K562 (cell line): ENCODE data around the gene RBM18. TPM values are rescaled to one million over a fixed set of nuclear protein-coding genes. Genes with fewer than 3 reads are reported as not detected.

ENCODE experiments used
- FOXA1 ChIP-seq: fragments of 450-650 bp; IDR thresholded peaks from 2 replicates; pipeline ENCODE4 v1.6.1; 2016; ENCODE audit warnings: mild to moderate bottlenecking, borderline replicate concordance
- MCM3 ChIP-seq: fragments of 450-650 bp; IDR thresholded peaks from 2 replicates; pipeline ENCODE4 v1.6.1; 2016
- MGA ChIP-seq: fragments of 450-650 bp; IDR thresholded peaks from 2 replicates; pipeline ENCODE4 v1.6.1; 2016; ENCODE audit warnings: mild to moderate bottlenecking, moderate library complexity
- NEUROD1 ChIP-seq: fragments of 150-350 bp; IDR thresholded peaks from 2 replicates; pipeline ENCODE4 v1.6.1; 2014; ENCODE audit warnings: borderline replicate concordance, low read length, low read depth; ENCODE audit not compliant: partially characterized antibody
- NR2F6 ChIP-seq: fragments of 450-650 bp; formaldehyde crosslinking; IDR thresholded peaks from 2 replicates; pipeline ENCODE4 v1.4.0; 2020; ENCODE audit warnings: mild to moderate bottlenecking
- TAL1 ChIP-seq: fragments of 450-650 bp; IDR thresholded peaks from 2 replicates; pipeline ENCODE4 v1.6.1; 2016; ENCODE audit warnings: mild to moderate bottlenecking
- ZNF431 ChIP-seq: sonication (generic); formaldehyde crosslinking; IDR thresholded peaks from 2 replicates; pipeline ENCODE4 v1.8.0; 2022; ENCODE audit warnings: mild to moderate bottlenecking, missing genetic modification reagents
- polyA plus RNA-seq, 8 experiments: library from polyadenylated mRNA; depleted of rRNA in 4 of 8; stranded (reverse) in 5 of 8; unstranded in 3 of 8; fragments of >200 nt; fragmentation: Nextera tagmentation in 2 of 8; fragmentation: Illumina TruSeq in 1 of 8; extraction: Ambion mirVana in 2 of 8; extraction: Trizol in 1 of 8; gene quantifications; 2 replicates each; pipeline versions ENCODE4 v1.2.1 to v1.2.3, GENCODE V29; 2011 to 2014; ENCODE audit warnings: inconsistent platforms in 1 of 8, missing spikeins in 1 of 8
- total RNA-seq, 7 experiments: library from RNA; depleted of rRNA in 6 of 7; stranded (reverse); fragments of >200 nt in 6 of 7; fragmentation: Illumina TruSeq in 2 of 7; extraction: Trizol in 2 of 7; gene quantifications; 2 replicates each; pipeline versions ENCODE4 v1.2.1 to v1.2.3, GENCODE V29; 2011 to 2021; ENCODE audit warnings: low replicate concordance in 1 of 7
- TF ChIP-seq, protein P1 (sequence below): sonication (generic); formaldehyde crosslinking; IDR thresholded peaks from 2 replicates; pipeline ENCODE4 v1.8.0; 2022; ENCODE audit warnings: mild to moderate bottlenecking, missing genetic modification reagents

Gene RBM18
- total and polyA plus RNA-seq, 9 of the 15 experiments (the other 6 are each of a cell fraction or from before 2014, with no cell fraction given) = 7.9 to 86.3 (median 34.0) TPM

DNA sequence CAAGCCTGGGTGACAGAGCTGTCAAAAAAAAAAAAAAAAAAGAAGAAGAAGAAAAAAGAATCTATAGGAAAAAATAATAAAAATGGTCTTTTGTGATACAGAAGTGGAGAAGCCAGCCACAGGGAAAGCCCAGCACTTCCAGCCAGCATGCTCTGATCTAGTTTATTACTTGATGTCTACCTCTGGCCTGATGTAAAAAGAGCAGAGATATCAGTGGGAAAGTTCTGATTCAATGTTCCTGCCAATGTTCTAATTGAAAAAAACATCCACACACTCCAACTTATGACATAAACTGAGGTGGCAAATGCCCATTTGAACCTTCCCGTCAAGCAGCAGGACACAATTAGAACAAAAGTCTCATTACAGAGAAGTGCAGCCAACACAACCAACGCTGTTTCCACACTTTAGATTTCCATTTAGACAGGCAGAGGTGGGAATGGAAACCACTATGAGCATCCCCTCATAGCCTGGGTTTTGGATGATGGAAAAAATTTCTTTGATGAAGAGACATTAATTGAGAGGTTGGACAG is 5.7 kb downstream of the RBM18 start (continued):
- TF ChIP-seq MGA (no peak), NEUROD1 (no peak), NR2F6 (CRISPR knock-in tag) (no peak), FOXA1 (no peak), MCM3 (no peak), ZNF431 (CRISPR knock-in tag) (no peak), TAL1 (no peak)
- TF ChIP-seq, protein P1, sequence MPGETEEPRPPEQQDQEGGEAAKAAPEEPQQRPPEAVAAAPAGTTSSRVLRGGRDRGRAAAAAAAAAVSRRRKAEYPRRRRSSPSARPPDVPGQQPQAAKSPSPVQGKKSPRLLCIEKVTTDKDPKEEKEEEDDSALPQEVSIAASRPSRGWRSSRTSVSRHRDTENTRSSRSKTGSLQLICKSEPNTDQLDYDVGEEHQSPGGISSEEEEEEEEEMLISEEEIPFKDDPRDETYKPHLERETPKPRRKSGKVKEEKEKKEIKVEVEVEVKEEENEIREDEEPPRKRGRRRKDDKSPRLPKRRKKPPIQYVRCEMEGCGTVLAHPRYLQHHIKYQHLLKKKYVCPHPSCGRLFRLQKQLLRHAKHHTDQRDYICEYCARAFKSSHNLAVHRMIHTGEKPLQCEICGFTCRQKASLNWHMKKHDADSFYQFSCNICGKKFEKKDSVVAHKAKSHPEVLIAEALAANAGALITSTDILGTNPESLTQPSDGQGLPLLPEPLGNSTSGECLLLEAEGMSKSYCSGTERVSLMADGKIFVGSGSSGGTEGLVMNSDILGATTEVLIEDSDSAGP (CRISPR knock-in tag) = no peak
